CD1c-positive myeloid dendritic cell (primary cell): ENCODE results near the gene SEMA6D.
"Not testable (repeated sequence)": the region's sequence is repeated elsewhere in the genome, so short reads cannot be mapped to it uniquely, and the experiment has no call there.

Experiments used
- DNase-seq: peaks from one replicate; pipeline ENCODE4 v3.0.0-alpha.2; 2016; ENCODE audit errors: extremely low spot score

SEMA6D gene

GRCh38 chr15:47718497-47719437 is 1.5 kb downstream of the SEMA6D start:
- DNase-seq = no peak

GRCh38 chr15:47719730-47720129 is 2.4 kb downstream of the SEMA6D start:
- DNase-seq = no peak

GRCh38 chr15:47720555-47720954 is 3.2 kb downstream of the SEMA6D start:
- no peak for DNase-seq

- no peak for DNase-seq
Observed at GRCh38 chr15:47721676-47722075, 4.4 kb downstream of the SEMA6D start.

- DNase-seq = no peak
Observed at GRCh38 chr15:47724346-47724745, 7.0 kb downstream of the SEMA6D start.

- DNase-seq = no peak
Observed at GRCh38 chr15:47725051-47725450, 7.7 kb downstream of the SEMA6D start.

DNA sequence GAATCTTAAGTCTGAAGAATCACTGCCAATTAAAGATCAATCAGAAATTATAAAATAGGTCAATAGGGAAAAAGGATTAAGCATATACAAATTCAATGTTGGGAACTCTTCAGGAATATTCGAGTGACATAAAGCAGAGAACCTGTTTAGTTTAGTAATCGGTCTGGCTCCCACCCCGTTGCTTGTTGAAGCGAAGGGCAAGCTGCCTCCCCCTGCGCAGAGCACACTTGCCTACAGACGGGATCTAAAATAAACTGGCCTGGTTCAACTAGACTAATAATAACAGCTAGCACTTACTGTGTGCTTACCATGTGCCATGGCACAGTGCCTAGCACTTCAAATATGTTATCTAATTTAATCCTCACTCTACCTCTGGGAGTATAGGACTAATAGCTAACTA is 8.6 kb downstream of the SEMA6D start:
- no peak for DNase-seq

DNA sequence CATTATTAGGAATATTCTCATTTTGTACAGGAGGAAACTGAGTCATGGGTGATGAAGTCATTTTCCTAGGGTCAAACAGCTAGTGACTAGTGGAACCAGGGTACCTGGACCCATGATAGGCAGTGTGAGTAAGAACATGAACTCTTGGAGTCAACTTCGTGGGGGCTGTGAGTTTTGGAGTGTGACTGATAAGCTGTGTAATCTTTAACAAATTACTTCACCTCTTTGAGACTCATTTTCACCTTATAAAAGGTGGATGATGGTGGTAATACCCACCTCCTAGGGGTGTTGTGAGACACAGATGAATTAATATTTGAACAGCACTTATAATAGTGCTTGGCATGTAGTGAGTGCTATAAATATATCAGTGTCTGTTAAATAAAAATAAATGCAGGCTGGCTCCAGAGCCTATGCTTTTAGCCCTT is 9.1 kb downstream of the SEMA6D start:
- no peak for DNase-seq

- DNase-seq = no peak
Observed at GRCh38 chr15:47727137-47727536, 9.8 kb downstream of the SEMA6D start.

DNA sequence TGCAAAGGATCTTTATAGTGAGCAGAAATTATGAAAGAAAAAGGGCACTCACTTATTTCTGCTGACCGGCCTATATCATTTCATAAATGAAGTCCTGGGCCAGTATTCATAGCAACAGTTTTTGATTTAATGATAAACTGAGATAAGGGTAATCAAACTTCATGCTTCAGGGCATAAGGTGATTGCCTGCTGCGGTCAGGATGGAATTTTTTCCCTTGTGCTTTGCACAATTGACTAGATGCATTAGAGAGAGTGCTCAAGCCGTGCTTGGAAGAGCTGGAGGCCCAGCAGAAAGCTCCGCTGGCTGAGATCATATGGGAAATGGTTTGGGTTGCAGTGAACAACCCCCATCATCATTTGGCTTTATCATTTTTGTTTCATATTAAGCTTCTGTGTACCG is 10.4 kb downstream of the SEMA6D start:
- DNase-seq = no peak

- no peak for DNase-seq
Observed at GRCh38 chr15:47728426-47728825, 11.1 kb downstream of the SEMA6D start.

DNA sequence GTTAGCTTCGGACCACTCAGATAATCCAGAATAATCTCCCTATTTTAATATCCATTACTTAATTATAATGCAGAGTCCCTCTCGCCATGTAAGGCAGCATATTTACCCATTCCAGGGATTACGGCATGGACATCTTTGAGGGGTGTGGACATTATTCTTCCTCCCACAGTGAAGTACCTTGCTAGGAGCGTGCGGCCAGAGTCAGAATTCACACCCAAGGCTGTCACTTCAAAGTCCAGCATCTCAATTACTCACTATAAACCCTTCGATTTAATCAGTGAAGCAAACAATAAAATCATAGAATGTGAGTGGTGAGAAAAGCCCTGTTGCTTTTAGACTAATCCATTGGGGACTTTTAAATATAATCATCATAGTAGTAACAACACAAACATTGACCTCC is 11.6 kb downstream of the SEMA6D start:
- no peak for DNase-seq

- no peak for DNase-seq
Observed at GRCh38 chr15:47731230-47731629, 13.9 kb downstream of the SEMA6D start.

DNA sequence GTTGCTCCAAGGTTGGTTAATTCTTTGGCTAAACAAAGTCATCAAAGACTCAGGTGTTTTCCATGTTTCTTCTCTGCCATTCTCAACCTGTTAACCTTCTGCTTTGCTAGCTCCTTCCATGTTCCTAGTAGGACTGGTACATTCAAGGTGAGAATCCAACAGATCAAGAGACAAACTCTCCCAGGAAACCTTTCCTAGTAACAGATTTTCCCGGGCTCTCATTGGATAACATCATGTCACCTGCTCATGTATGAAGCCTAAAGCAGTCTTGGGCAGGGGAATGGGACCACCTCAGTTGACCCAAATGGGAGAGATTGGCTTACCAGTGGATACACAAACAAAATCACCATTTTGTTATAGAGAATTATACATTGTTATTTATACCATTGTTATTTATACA is 14.9 kb downstream of the SEMA6D start:
- no peak for DNase-seq

GRCh38 chr15:47733085-47733484 is 15.8 kb downstream of the SEMA6D start:
- no peak for DNase-seq

DNA sequence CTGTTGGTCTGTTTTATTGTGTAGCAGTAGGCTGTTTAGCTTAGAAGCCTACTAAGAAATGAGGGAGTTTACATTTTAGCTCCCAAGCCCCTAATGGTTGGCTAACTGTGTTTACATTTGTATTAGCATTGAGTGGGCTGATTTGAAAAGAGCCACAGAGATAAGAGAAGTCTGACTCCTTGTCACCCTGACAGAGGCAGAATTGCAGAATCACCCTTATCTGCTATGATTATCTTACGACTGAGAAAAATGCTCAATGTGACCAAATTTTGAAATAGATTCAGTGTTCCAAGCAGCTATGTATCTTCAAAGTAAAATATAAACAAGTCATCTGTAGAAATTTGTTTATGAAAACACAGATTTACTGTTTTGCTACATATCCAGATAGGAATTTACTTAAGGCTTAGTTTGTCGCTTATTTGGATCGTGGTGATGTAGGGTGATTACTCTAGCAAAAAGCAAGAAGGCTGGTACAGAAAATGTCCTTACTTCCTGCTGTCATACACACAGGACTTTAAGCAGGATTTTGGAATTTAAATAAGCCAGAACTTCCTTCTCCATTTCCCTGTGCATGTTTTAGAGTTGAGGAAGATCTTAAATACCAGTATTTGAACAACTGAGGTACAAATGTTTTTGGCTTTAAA is 19.0 kb downstream of the SEMA6D start:
- DNase-seq = no peak

- no peak for DNase-seq
Observed at GRCh38 chr15:47737477-47737876, 20.2 kb downstream of the SEMA6D start.

DNA sequence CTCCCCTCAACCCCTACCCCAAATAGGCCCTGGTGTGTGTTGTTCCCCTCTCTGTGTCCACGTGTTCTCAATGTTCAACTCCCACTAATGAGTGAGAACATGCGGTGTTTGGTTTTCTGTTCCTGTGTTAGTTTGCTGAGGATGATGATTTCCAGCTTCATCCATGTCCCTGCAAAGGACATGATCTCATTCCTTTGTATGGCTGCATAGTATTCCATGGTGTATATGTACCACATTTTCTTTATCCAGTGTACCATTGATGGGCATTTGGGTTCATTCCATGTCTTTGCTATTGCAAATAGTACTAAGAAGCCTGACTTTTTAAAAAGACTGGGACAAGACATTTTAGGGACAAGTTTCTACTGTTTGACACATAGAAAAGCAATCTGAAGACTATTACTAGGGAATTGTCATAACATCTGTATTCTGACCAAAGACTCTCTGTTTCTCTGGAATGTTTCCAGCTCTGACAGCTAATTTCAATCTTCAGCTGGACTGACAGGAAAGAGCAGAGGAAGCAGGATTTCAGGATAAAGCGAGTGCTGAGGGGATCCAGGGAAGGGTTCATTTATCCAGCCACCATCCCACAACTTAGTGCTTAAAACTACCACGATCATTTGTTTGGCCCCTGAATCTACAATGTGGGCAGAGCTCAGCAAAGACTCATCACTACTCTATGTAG is 21.0 kb downstream of the SEMA6D start:
- DNase-seq = not testable (repeated sequence)

DNA sequence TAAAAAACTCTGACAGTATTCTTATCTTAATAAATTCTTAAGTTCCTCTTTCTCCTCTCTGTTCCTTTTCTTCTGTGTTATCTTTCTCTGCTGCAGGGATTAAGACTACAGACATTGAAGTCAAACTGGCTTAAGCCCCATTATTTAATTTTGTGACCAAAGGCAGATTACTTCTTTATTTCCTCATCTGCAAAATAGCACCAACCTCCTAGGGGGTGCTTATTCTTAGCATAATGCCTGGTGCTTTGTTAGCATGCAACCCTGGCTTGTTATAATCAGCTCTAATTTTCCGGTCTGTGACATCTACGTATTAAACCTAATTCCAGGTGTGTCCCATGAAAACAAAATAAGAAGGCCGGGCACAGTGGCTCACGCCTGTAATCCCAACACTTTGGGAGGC is 23.8 kb downstream of the SEMA6D start:
- no peak for DNase-seq

- DNase-seq = no peak
Observed at GRCh38 chr15:47741907-47742306, 24.6 kb downstream of the SEMA6D start.

DNA sequence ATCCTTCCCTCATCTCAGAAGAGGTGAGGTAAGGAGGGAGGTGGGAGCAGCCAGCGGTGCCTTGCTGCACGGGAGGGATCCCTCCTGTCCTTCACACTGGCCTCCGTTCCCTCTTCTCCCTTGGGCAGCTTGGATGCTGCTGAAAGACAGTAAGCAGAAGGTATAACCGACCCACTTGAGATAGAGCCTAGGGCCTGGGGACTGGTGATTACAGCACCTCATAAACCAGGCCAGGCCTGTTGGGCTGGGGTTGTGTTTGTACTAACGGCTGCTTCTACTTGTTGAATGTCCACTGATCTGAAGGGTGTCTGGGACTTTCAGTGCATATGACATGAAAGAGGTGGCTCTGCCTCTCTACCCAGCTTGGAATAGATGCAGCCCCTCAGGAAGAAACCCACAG is 25.0 kb downstream of the SEMA6D start:
- no peak for DNase-seq

GRCh38 chr15:47742742-47743141 is 25.4 kb downstream of the SEMA6D start:
- DNase-seq = no peak

DNA sequence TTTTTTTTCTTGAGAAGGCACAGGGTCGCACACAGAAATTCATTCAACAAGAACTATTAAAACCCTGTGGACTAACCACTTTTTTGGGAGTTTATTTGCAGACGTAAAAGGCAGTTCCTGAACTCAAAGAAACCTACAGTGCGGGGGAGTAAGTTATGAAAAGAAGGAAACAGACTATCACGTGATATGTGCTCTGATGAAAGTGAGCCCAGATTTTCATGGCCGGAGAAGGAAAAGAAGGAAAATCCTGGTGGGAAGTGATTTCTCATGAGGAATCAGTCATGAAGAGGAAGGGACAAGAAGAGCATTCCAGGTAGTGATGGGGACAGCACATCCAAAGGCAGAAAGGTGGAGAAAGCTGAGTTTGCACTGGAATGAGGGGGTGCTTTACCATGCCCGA is 26.1 kb downstream of the SEMA6D start:
- no peak for DNase-seq
